Esophagus squamous epithelium (tissue), 5 donors: ENCODE measurements around the gene SYTL3. TPM values are rescaled to one million over a fixed set of nuclear protein-coding genes. Genes with fewer than 3 reads are reported as not detected.

Experiments used
- DNase-seq: peaks from one replicate; lab custom pipeline; 2025; lab: John Stamatoyannopoulos, UW
- H3K27ac ChIP-seq, 4 donors: fragments of 200-600 bp; sonication (generic); one replicate each; pipeline ENCODE4 v1.5.1; 2016 to 2019; ENCODE audit warnings: mild to moderate bottlenecking in 1 of 4
- H3K27me3 ChIP-seq, 4 donors: fragments of 200-600 bp; sonication (generic); 1 replicate in 3 of 4; 2 replicates in 1 of 4; pipeline versions ENCODE4 v1.5.1 to v1.6.0; 2017 to 2021; ENCODE audit warnings: antibody characterized with exemption in 1 of 4
- H3K36me3 ChIP-seq, 3 donors: fragments of 200-600 bp; sonication (generic); one replicate each; pipeline ENCODE4 v1.5.1; 2016 to 2019
- H3K4me1 ChIP-seq, 3 donors: fragments of 200-600 bp; sonication (generic); one replicate each; pipeline ENCODE4 v1.5.1; 2017 to 2019
- H3K4me3 ChIP-seq, 4 donors: fragments of 200-600 bp; sonication (generic); 1 replicate in 3 of 4; 2 replicates in 1 of 4; pipeline ENCODE4 v1.5.1; 2016 to 2019; ENCODE audit warnings: mild to moderate bottlenecking in 2 of 4, moderate library complexity in 1 of 4
- H3K9me3 ChIP-seq, 3 donors: fragments of 200-600 bp; sonication (generic); one replicate each; pipeline ENCODE4 v1.5.1; 2016 to 2019
- POLR2A ChIP-seq, 4 donors: fragments of 450-650 bp; IDR thresholded peaks; one replicate each; pipeline ENCODE4 v1.6.1; 2017; ENCODE audit warnings: antibody characterized with exemption in 4 of 4, mild to moderate bottlenecking in 4 of 4, moderate library complexity in 3 of 4
- WGBS, 2 donors: methylation state at CpG; one replicate each; pipeline ENCODE4 v1.1.5; 2018; 5-methylcytosine and 5-hydroxymethylcytosine counted together
- intact Hi-C: fragments of 100-400 bp; cut with DNase I; formaldehyde crosslinking; loops from one replicate; pipeline ENCODE4 v1.15.0; 2022
- total RNA-seq, 4 donors: library from RNA; depleted of rRNA; stranded (reverse); fragments of >200 nt; gene quantifications; one replicate each; pipeline ENCODE4 v1.1.0, GENCODE V29; 2016
- TF ChIP-seq, protein P1 (sequence below), 6 experiments: fragments of 450-650 bp in 4 of 6; fragments of 200-600 bp in 2 of 6; sonication (generic) in 2 of 6; IDR thresholded peaks; one replicate each; pipeline ENCODE4 v1.5.1; 2016 to 2019; ENCODE audit warnings: antibody characterized with exemption in 6 of 6, mild to moderate bottlenecking in 4 of 6, moderate library complexity in 4 of 6
- donor health status: DM: yes; HTN: yes; CAD: no.

The SYTL3 gene
- total RNA-seq, 4 donors from 2014 or later, result 1.6 to 8.0 (median 3.0) TPM

DNA sequence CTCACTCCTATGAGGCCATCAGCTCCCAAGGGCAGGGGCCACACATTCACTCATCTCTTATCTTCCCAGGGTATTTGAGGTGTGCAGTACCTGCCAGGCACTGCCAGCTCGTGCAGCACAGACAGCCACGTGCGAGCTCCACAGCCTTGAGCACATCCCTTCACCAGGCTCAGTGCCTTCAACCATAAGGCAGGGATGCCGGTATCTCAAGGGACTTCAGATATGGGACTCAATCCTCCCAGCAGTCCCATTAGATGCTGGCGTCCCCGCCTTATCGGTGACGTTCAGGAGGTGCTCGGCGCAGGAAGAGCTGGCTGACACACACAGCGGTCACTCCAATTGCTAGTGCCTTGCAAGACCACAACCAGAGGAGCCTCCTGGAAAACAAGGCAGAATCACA, 122.3 kb downstream of the SYTL3 start:
- peaks cover 13 to 44% (median 19%) of the 10 kb centered on the region in 3 donors for H3K4me1 ChIP-seq
- intact Hi-C loops, result no loop called here
- no peaks in the 10 kb centered on the region for H3K27me3 ChIP-seq
- peaks cover 57 to 96% (median 63%) of the 10 kb centered on the region in 3 donors for H3K36me3 ChIP-seq
- no peak overlapping the region for H3K4me3 ChIP-seq
- no peak for DNase-seq
- WGBS, 2 donors, result 93 to 97% methylated on average over 6 to 11 of the region's 11 CpGs
- peak overlapping the region; percentile 76 to 88 (median 84) for H3K27ac ChIP-seq
- H3K9me3 ChIP-seq, result no peaks in the 10 kb centered on the region
- TF ChIP-seq, protein P1, sequence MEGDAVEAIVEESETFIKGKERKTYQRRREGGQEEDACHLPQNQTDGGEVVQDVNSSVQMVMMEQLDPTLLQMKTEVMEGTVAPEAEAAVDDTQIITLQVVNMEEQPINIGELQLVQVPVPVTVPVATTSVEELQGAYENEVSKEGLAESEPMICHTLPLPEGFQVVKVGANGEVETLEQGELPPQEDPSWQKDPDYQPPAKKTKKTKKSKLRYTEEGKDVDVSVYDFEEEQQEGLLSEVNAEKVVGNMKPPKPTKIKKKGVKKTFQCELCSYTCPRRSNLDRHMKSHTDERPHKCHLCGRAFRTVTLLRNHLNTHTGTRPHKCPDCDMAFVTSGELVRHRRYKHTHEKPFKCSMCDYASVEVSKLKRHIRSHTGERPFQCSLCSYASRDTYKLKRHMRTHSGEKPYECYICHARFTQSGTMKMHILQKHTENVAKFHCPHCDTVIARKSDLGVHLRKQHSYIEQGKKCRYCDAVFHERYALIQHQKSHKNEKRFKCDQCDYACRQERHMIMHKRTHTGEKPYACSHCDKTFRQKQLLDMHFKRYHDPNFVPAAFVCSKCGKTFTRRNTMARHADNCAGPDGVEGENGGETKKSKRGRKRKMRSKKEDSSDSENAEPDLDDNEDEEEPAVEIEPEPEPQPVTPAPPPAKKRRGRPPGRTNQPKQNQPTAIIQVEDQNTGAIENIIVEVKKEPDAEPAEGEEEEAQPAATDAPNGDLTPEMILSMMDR (IDR thresholded peaks at IDR 0.05), result no peak
- TF ChIP-seq POLR2A (IDR thresholded peaks at IDR 0.05), result no peak

DNA sequence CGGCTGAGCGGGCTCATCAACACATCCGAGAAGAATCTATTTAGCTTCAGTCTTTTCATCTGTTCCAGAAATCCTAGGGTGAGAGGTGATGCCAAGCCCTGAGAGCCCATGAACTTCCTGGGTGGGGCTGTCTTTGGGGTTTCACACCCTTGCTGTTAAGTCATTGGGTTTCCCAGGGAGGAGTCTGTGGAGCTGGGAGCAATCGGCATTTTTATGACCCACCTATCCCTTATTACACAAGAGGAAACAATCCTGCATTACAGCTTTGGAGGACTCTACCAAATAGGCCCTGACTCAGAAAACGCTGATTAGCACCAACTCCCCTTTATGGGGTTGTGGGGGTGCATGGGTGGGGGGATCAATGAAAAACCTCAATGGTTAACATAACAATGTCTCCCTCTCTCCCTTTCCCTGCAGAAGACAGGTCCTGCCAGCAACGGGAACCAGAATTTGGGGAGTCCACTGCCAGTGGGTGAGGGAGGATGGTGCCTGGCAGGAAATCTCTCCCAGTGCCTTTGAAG, 123.1 kb downstream of the SYTL3 start:
- intact Hi-C loops, result no loop called here
- DNase-seq, result no peak
- Histone ChIP-seq H3K4me3 (no peak overlapping the region), H3K4me1 (peaks cover 13 to 44% (median 19%) of the 10 kb centered on the region in 3 donors), H3K27me3 (no peaks in the 10 kb centered on the region), H3K27ac (peak overlapping the region; percentile 78 to 88 (median 84)), H3K9me3 (no peaks in the 10 kb centered on the region), H3K36me3 (peaks cover 49 to 96% (median 55%) of the 10 kb centered on the region in 3 donors)
- WGBS, 2 donors, result 29 to 46% methylated on average over 6 of the region's 6 CpGs
- no peak for TF ChIP-seq POLR2A (IDR thresholded peaks at IDR 0.05)
- TF ChIP-seq, protein P1 (IDR thresholded peaks at IDR 0.05), result no peak

DNA sequence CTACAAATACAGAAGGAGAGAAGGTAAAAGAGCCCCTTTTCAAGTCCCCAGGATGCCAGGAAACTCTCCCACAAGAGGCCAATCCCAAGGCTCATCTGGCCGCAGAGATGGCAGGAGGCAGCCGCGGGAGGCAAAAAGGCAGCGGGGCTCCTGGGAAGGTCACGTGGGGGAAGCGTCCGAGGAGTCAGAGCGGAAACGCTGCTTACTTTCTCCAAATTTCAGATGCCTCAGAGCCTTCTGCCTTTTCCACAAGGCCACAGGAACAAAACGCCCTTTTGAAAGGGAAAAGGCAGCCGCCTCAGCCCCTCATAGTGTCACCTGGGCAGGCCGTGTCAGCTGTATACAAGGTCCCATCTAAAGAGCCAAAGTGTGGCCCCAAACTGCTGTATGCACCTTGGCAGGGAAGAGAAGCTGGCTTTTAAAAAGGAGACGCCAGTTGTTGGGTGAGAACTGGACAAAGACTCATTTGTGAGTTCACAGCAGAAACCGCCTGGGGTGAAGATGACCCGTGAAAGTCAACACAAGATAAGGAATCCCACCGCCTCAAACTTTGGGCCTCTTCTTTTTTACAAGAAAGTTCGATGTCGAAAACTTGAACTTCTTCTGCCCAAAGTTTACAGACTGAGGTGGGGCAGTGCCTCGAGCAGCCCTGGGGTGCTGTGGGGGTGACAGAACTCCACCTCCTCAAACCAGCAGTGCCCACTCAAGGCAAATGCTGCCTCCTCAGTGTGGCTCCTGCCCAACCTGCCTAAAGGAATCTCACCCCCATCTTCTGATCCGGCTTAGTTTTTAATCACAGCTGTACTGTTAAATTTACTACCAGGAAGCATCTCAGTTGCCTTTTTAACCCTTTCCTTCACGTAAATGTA, 124.0 kb downstream of the SYTL3 start:
- peak overlapping the region; percentile 78 to 88 (median 84) for H3K27ac ChIP-seq
- intact Hi-C loops, result no loop called here
- H3K36me3 ChIP-seq, result peaks cover 40 to 96% (median 46%) of the 10 kb centered on the region in 3 donors

DNA sequence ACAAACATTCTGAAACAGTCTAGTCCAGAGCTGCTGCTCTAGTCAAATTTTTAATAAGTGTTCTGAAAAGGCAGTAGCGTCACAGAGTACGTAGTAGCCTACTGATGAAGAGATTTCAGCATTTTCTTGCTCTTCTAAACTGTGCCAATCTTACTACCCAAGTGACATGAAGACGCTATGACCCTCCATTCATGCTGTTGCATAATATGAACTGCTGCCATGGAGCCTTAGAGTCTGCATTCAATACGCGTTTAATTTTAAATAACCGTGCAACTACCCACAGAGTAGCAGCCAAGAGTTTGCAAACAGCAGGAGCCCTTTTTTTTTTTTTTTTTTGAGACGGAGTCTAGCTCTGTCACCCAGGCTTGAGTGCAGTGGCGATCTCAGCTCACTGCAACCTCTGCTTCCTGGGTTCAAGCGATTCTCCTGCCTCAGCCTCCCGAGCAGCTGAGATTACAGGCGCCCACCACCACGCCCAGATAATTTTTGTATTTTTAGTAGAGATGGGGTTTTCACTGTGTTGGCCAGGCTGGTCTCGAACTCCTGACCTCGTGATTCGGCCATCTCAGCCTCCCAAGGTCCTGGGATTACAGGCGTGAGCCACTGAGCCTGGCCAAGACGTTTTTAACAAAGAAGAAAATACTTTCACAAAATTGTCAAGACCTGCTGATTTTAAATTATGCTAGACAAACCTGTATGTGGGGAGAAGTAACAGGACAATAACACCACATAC, 125.0 kb downstream of the SYTL3 start:
- Histone ChIP-seq H3K27ac (peak overlapping the region in 2 of 4 donors; percentile 85 to 88), H3K36me3 (peaks cover 30 to 96% (median 35%) of the 10 kb centered on the region in 3 donors), H3K4me3 (no peak overlapping the region), H3K27me3 (no peaks in the 10 kb centered on the region), H3K4me1 (peaks cover 13 to 44% (median 19%) of the 10 kb centered on the region in 3 donors), H3K9me3 (no peaks in the 10 kb centered on the region)
- TF ChIP-seq, protein P1 (IDR thresholded peaks at IDR 0.05), result no peak
- no peak for TF ChIP-seq POLR2A (IDR thresholded peaks at IDR 0.05)
- WGBS, 2 donors, result 91 to 94% methylated on average over 15 to 17 of the region's 17 CpGs
- intact Hi-C loops, result no loop called here
- DNase-seq, result no peak

More for the DNA sequence above, 124.0 kb downstream of the SYTL3 start:
- Histone ChIP-seq H3K27me3 (no peaks in the 10 kb centered on the region), H3K4me3 (no peak overlapping the region), H3K4me1 (peaks cover 13 to 44% (median 19%) of the 10 kb centered on the region in 3 donors), H3K9me3 (no peaks in the 10 kb centered on the region)
- WGBS, 2 donors, result 72 to 75% methylated on average over 20 to 21 of the region's 21 CpGs
- no peak for TF ChIP-seq POLR2A (IDR thresholded peaks at IDR 0.05)
- TF ChIP-seq, protein P1 (IDR thresholded peaks at IDR 0.05), result no peak
- DNase-seq, result no peak
